Dermis microvascular lymphatic vessel endothelial cell (primary cell): ENCODE measurements around the gene SPC24. TPM values are rescaled to one million over a fixed set of nuclear protein-coding genes. Genes with fewer than 3 reads are reported as not detected.
"Not testable (repeated sequence)": the region's sequence is repeated elsewhere in the genome, so short reads cannot be mapped to it uniquely, and the experiment has no call there.

ENCODE experiments used
- DNase-seq, 2 donors: peaks; one replicate each; pipeline versions ENCODE4 v3.0.0 to v3.0.0-alpha.2; 2010; ENCODE audit warnings: low read depth in 2 of 2
- total RNA-seq: library from RNA; depleted of rRNA; stranded (reverse); fragments of >200 nt; gene quantifications from 2 replicates; pipeline ENCODE4 v1.2.1, GENCODE V29; 2014

SPC24 gene
- total RNA-seq, 1 donor from 2014 or later, result 80.0 TPM

- no peak for DNase-seq
Measured at GRCh38 chr19:11166281-11167142, 10.9 kb upstream of the SPC24 start.

GRCh38 chr19:11165486-11166030 lies 10.0 kb upstream of the SPC24 start:
- DNase-seq, result peak in 1 of 2 donors; percentile 29

GRCh38 chr19:11164879-11165406 lies 9.4 kb upstream of the SPC24 start:
- peak in 1 of 2 donors; percentile 56 for DNase-seq

GRCh38 chr19:11164296-11164695 lies 8.7 kb upstream of the SPC24 start:
- DNase-seq, result no peak

- DNase-seq, result not testable (repeated sequence)
Measured at GRCh38 chr19:11160440-11160768, 4.8 kb upstream of the SPC24 start.

GRCh38 chr19:11159598-11160439 lies 4.2 kb upstream of the SPC24 start:
- DNase-seq, result peak in 1 of 2 donors; percentile 64

GRCh38 chr19:11154683-11155047 lies 917 bp downstream of the SPC24 start:
- no peak for DNase-seq

GRCh38 chr19:11152318-11153062 lies 3.1 kb downstream of the SPC24 start:
- DNase-seq, result peak; percentile 85 to 92

- no peak for DNase-seq
Measured at GRCh38 chr19:11151181-11151580, 4.4 kb downstream of the SPC24 start.

GRCh38 chr19:11148001-11148400 lies 7.6 kb downstream of the SPC24 start:
- DNase-seq, result no peak

- DNase-seq, result no peak
Measured at GRCh38 chr19:11145536-11145924, 10.1 kb downstream of the SPC24 start.

GRCh38 chr19:11142528-11143171 lies 12.9 kb downstream of the SPC24 start:
- peak; percentile 93 to 97 for DNase-seq

- peak in 1 of 2 donors; percentile 29 for DNase-seq
Measured at GRCh38 chr19:11141937-11142527, 13.6 kb downstream of the SPC24 start.

- no peak for DNase-seq
Measured at GRCh38 chr19:11140896-11141295, 14.7 kb downstream of the SPC24 start.

GRCh38 chr19:11140023-11140538 lies 15.5 kb downstream of the SPC24 start:
- not testable (repeated sequence) for DNase-seq

- DNase-seq, result peak; percentile 29 to 74
Measured at GRCh38 chr19:11138601-11139300, 16.8 kb downstream of the SPC24 start.

GRCh38 chr19:11137542-11138384 lies 17.8 kb downstream of the SPC24 start:
- DNase-seq, result peak; percentile 73 to 74

- no peak for DNase-seq
Measured at GRCh38 chr19:11136400-11137101, 19.0 kb downstream of the SPC24 start.
